ENCODE data around the gene RDH12. TPM values are rescaled to one million over a fixed set of nuclear protein-coding genes. Genes with fewer than 3 reads are reported as not detected.

The RDH12 gene
- polyA plus RNA-seq, 3 donors: 0.22 to 1.3 (median 1.2) TPM

GRCh38 chr14:67776653-67777322 is 75.1 kb downstream of the RDH12 start:
- H3K27ac ChIP-seq (ENCODE audit: low read depth, low read length): no peak overlapping the region
- WGBS, 3 donors: 82 to 87% (median 85%) methylated on average over 4 of the region's 4 CpGs

GRCh38 chr14:67778792-67779191 is 77.1 kb downstream of the RDH12 start:
- no peak overlapping the region for H3K27ac ChIP-seq (ENCODE audit: low read depth, low read length)
- WGBS, 3 donors: 53 to 89% (median 67%) methylated on average over 1 of the region's 1 CpG

GRCh38 chr14:67782090-67782489 is 80.4 kb downstream of the RDH12 start:
- 60 to 83% (median 63%) methylated on average over 3 of the region's 3 CpGs for WGBS, 3 donors
- no peak overlapping the region for H3K27ac ChIP-seq (ENCODE audit: low read depth, low read length)

Other genes with a start within 250 kb of the RDH12 start
- gene TMEM229B, start 213.2 kb upstream of the RDH12 start, polyA plus RNA-seq: 1 to 10 TPM; 1.3 to 2.2 (median 1.5) TPM
- gene PLEKHH1, start 168.6 kb upstream of the RDH12 start, polyA plus RNA-seq: 10 to 100 TPM in 1 of 3 donors, 1 to 10 TPM in 2; 2.2 to 12.5 (median 6.3) TPM
- 10 to 100 TPM; 12.5 to 26.8 (median 18.0) TPM for gene PIGH, start 101.6 kb upstream of the RDH12 start, polyA plus RNA-seq
- 1 to 10 TPM; 2.7 to 5.7 (median 4.3) TPM for gene ARG2, start 82.0 kb upstream of the RDH12 start, polyA plus RNA-seq
- 100 to 1,000 TPM in 2 of 3 donors, 10 to 100 TPM in 1; 41.8 to 166 (median 135) TPM for gene VTI1B, start 27.3 kb upstream of the RDH12 start, polyA plus RNA-seq
- gene RDH11, start 6.1 kb upstream of the RDH12 start, polyA plus RNA-seq: 10 to 100 TPM; 15.2 to 21.6 (median 17.3) TPM
- gene ZFYVE26, start 114.7 kb downstream of the RDH12 start, polyA plus RNA-seq: 1 to 10 TPM; 2.6 to 5.3 (median 5.1) TPM
- gene RAD51B, start 117.9 kb downstream of the RDH12 start, polyA plus RNA-seq: 1 to 10 TPM; 2.4 to 4.9 (median 3.3) TPM

Measured in adipose tissue (tissue), 3 donors.